ENCODE results near the gene CFD.
"Not testable (repeated sequence)": the region's sequence is repeated elsewhere in the genome, so short reads cannot be mapped to it uniquely, and the experiment has no call there.

The CFD gene

GRCh38 chr19:889662-890295 is 30.3 kb downstream of the CFD start:
- Histone ChIP-seq H3K27me3 (ENCODE audit: low read depth) (no peaks in the 10 kb centered on the region), H3K36me3 (replicated peaks) (peaks cover 47% of the 10 kb centered on the region), H3K4me1 (0 out of 2 replicates have a peak, but pooled peaks cover 2% of the 10 kb centered on the region), H3K4me3 (no peak overlapping the region), H3K9me3 (no peaks in the 10 kb centered on the region)
- in situ Hi-C loops (cut with MboI; ENCODE audit: low sequenced_read_pairs): no loop called here
- no peak for DNase-seq (ENCODE audit: low spot score in 2 of 2)

DNA sequence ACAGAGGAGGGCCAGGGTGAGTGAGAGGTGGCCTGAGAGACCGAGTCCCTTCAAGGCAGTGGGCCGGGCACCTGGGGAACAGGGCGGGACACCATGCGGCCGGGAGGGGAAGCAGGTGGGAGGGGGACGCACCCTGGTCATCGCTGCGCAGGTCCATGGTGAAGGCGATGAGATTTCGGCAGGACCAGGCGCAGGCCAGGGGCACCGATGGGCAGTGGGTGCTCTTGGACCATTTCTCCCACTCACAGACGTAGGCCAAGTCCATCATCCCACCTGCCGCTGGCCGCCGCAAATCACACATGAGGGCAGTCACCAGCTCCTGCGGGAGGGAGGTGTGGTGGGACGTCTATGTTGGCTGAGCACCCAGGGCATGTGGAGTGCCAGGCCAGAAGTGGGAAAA is 31.4 kb downstream of the CFD start:
- in situ Hi-C loops (cut with MboI; ENCODE audit: low sequenced_read_pairs): no loop called here
- Histone ChIP-seq H3K36me3 (replicated peaks) (peaks cover 36% of the 10 kb centered on the region), H3K9me3 (no peaks in the 10 kb centered on the region), H3K27me3 (ENCODE audit: low read depth) (no peaks in the 10 kb centered on the region), H3K4me1 (0 out of 2 replicates have a peak, but pooled peaks cover 2% of the 10 kb centered on the region), H3K4me3 (no peak overlapping the region)
- no peak for DNase-seq (ENCODE audit: low spot score in 2 of 2)

DNA sequence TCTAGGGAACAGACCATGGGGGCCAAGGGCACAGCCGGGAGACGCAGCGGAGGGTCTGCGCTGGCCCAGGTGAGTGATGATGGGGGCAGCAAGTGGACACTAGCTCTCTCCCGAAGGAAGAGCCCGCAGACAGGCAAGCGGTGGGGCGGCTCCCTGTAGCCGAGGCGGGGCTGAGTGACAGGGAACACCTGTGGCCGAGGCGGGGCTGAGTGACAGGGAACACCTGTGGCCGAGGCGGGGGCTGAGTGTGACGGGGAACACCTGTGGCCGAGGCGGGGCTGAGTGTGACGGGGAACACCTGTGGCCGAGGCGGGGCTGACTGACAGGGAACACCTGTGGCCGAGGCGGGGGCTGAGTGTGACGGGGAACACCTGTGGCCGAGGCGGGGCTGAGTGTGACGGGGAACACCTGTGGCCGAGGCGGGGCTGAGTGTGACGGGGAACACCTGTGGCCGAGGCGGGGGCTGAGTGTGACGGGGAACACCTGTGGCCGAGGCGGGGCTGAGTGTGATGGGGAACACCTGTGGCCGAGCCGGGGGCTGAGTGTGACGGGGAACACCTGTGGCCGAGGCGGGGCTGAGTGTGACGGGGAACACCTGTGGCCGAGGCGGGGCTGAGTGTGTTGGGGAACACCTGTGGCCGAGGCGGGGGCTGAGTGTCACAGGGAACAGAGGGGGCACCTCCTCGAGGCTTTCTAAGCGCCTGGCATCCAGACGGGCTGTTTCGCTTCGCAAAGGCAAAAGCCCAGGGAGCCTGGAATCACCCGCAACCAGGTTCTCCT is 32.1 kb downstream of the CFD start:
- H3K36me3 ChIP-seq (replicated peaks): peaks cover 30% of the 10 kb centered on the region
- DNase-seq (ENCODE audit: low spot score in 2 of 2); H3K4me1 ChIP-seq; H3K9me3 ChIP-seq; H3K27me3 ChIP-seq (ENCODE audit: low read depth); in situ Hi-C loops (cut with MboI; ENCODE audit: low sequenced_read_pairs): not testable (repeated sequence)
- peak overlapping the region; percentile 70 for H3K4me3 ChIP-seq

- H3K4me1 ChIP-seq: 0 out of 2 replicates have a peak, but pooled peaks cover 2% of the 10 kb centered on the region
- peaks cover 31% of the 10 kb centered on the region for H3K36me3 ChIP-seq (replicated peaks)
- DNase-seq (ENCODE audit: low spot score in 2 of 2): peak in 1 of 2 experiments; percentile 68
- H3K4me3 ChIP-seq: peak overlapping the region; percentile 70
- H3K27me3 ChIP-seq (ENCODE audit: low read depth): no peaks in the 10 kb centered on the region
- in situ Hi-C loops (cut with MboI; ENCODE audit: low sequenced_read_pairs): no loop called here
- no peaks in the 10 kb centered on the region for H3K9me3 ChIP-seq
Observed at GRCh38 chr19:892243-892893, 32.9 kb downstream of the CFD start.

- peak; percentile 91 to 95 for DNase-seq (ENCODE audit: low spot score in 2 of 2)
- Histone ChIP-seq H3K36me3 (replicated peaks) (peaks cover 31% of the 10 kb centered on the region), H3K4me1 (0 out of 2 replicates have a peak, but pooled peaks cover 2% of the 10 kb centered on the region), H3K9me3 (no peaks in the 10 kb centered on the region), H3K27me3 (ENCODE audit: low read depth) (no peaks in the 10 kb centered on the region), H3K4me3 (peak within 1 kb of the TSS; percentile 70)
- in situ Hi-C loops (cut with MboI; ENCODE audit: low sequenced_read_pairs): no loop called here
Observed at GRCh38 chr19:892894-893689, 33.6 kb downstream of the CFD start, which contains the start of the genes MED16 and RNU6-9. Gene MED16 (minus strand): TSS chr19:893187. CDS start chr19:891131, 2,056 bp downstream. Gene RNU6-9 (plus strand): TSS chr19:893484.

DNA sequence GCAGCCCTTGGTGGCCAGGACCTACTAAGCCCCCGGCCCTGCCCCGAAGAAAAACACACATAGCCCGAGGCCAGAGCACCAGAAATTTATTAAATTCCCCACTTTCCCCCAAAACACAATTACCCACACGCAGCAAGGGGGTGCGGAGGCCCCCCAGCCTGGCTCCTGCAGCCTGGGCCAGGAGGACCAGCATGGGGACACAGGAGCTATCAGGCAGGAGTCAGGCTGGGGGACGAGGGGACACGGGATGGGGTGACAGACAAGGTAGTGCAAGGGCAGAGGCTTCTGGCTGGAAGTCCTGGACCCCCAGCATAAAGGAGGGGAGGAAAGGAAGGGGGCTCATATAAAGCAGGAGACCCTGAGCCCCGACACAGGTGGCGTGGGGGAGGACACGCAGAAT is 37.0 kb downstream of the CFD start:
- no peak for DNase-seq (ENCODE audit: low spot score in 2 of 2)
- H3K9me3 ChIP-seq: no peaks in the 10 kb centered on the region
- H3K36me3 ChIP-seq (replicated peaks): peaks cover 24% of the 10 kb centered on the region
- 0 out of 2 replicates have a peak, but pooled peaks cover 2% of the 10 kb centered on the region for H3K4me1 ChIP-seq
- H3K4me3 ChIP-seq: no peak overlapping the region
- no peaks in the 10 kb centered on the region for H3K27me3 ChIP-seq (ENCODE audit: low read depth)
- in situ Hi-C loops (cut with MboI; ENCODE audit: low sequenced_read_pairs): no loop called here

DNA sequence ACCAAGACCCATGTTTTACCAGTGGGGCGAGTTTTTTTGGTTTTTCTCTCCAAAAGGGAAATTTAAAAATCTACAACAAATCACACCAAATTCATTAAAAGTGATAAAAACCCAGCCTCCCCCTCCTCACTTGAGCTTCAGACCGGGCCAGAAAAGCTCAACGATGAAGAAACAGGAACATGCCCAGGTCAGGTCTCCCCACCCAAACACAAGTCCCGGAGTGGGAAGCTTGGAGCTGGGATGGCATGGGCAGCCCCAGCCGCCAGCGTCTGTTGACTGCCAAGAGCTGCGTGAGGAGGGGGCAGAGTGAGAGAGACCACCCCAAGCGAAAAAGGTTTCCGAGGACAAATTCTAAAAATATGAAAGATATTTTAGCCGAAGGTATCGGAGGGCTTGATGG is 37.5 kb downstream of the CFD start:
- H3K4me3 ChIP-seq: no peak overlapping the region
- H3K4me1 ChIP-seq: 0 out of 2 replicates have a peak, but pooled peaks cover 2% of the 10 kb centered on the region
- H3K27me3 ChIP-seq (ENCODE audit: low read depth): no peaks in the 10 kb centered on the region
- H3K36me3 ChIP-seq (replicated peaks): peaks cover 26% of the 10 kb centered on the region
- no peaks in the 10 kb centered on the region for H3K9me3 ChIP-seq
- no peak for DNase-seq (ENCODE audit: low spot score in 2 of 2)
- in situ Hi-C loops (cut with MboI; ENCODE audit: low sequenced_read_pairs): no loop called here

DNA sequence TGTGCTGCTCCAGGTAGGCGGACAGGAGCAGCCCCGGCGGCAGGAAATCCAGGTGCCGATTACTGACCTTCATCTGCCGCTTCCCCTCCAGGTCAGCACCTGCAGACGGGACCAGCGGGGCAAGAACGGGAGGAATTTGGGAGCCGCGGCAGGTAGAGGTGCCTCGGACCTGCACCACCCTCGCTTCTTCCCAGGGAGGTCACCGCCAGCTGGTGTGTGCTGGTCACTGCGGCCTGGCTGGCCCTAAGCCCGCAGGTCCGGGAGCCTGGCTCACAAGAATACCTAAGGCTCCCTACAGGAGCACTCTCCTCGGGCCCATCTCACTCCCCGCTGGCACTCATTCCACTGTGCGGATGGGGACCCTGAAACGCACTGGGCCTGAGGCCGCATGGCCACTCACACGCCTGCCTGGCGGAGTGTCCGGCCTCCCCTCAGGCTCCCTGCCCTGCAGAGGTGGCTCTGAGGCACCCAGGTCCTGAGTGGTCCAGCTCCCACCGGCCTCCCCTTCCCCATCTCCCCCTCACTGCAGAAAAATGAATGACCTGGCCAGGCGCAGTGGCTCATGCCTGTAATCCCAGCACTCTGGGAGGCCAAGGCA is 38.1 kb downstream of the CFD start:
- 0 out of 2 replicates have a peak, but pooled peaks cover 2% of the 10 kb centered on the region for H3K4me1 ChIP-seq
- no peaks in the 10 kb centered on the region for H3K27me3 ChIP-seq (ENCODE audit: low read depth)
- H3K4me3 ChIP-seq: no peak overlapping the region
- no peaks in the 10 kb centered on the region for H3K9me3 ChIP-seq
- in situ Hi-C loops (cut with MboI; ENCODE audit: low sequenced_read_pairs): no loop called here
- no peak for DNase-seq (ENCODE audit: low spot score in 2 of 2)
- H3K36me3 ChIP-seq (replicated peaks): peaks cover 28% of the 10 kb centered on the region

DNA sequence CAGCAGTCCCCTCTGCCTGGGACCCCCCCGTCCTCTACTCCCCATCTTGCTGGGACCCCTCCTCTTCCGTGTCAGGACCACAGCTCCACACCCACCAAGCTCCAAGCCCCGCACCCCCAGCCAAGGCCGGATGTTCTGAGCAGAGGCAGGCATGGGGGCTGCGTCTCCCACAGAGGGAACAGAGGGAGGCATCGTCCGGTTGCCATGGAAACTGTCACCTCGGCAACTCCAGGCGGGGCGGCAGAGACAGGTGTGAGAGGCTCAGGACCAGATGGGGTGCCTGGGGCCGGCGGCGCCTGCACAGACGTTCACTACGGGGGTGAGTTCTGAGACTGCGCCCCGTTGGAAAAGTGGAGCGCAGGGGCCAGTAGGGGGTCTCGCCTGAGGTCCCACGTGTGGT is 39.2 kb downstream of the CFD start:
- peak in 1 of 2 experiments; percentile 57 for DNase-seq (ENCODE audit: low spot score in 2 of 2)
- Histone ChIP-seq H3K9me3 (no peaks in the 10 kb centered on the region), H3K4me1 (0 out of 2 replicates have a peak, but pooled peaks cover 2% of the 10 kb centered on the region), H3K4me3 (no peak overlapping the region), H3K27me3 (ENCODE audit: low read depth) (no peaks in the 10 kb centered on the region), H3K36me3 (replicated peaks) (peaks cover 28% of the 10 kb centered on the region)
- in situ Hi-C loops (cut with MboI; ENCODE audit: low sequenced_read_pairs): no loop called here

DNA sequence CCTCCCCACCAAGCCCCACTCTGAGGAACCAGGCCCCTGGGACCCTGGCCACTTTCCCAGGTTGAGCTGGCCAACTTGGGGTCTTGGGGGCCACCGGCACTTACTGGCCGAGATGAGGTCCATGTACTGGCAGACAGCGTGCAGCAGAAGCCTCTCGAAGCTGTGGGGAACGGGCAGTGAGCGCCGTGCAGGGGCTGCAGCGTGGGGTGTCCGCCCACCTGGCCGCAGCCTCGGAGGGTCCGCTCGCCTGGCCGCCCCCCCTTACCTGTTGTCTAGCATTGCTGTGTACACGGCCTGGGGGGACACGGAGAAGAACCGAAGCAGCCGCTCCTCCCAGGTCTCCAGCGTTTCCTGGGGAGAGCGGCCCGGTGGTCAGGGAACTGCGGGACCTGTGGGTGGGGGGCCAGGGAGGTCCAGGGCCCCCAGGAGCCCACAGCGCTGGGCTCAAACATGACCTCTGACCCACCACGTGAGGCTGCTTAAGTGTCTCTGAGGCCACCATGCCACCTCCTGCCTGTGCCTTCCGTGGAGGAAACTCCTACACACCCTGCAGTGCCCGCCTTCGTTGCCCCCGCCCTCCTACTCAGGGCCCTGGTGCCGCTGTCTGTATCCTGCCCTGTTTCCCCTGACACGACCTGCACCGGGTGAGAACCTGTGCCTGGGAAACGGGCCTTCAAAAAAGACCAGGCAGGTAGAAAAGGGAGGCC is 40.0 kb downstream of the CFD start:
- H3K36me3 ChIP-seq (replicated peaks): peaks cover 28% of the 10 kb centered on the region
- in situ Hi-C loops (cut with MboI; ENCODE audit: low sequenced_read_pairs): no loop called here
- no peaks in the 10 kb centered on the region for H3K27me3 ChIP-seq (ENCODE audit: low read depth)
- no peak for DNase-seq (ENCODE audit: low spot score in 2 of 2)
- H3K4me1 ChIP-seq: no peaks in the 10 kb centered on the region
- no peaks in the 10 kb centered on the region for H3K9me3 ChIP-seq
- no peak overlapping the region for H3K4me3 ChIP-seq

DNA sequence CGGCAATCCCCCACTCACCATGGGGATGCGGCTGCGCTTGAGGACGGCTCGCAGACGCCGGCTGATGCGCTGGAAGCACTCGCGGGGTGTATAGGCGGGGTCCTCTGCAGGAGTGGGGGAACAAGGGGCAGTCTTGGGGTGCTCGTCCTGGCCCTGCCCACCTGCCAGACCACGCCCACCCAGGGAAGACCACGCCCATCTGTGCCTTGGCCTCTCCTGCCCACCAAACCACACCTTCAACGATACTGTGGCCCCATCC is 40.5 kb downstream of the CFD start:
- no peak for DNase-seq (ENCODE audit: low spot score in 2 of 2)
- Histone ChIP-seq H3K27me3 (ENCODE audit: low read depth) (no peaks in the 10 kb centered on the region), H3K4me3 (no peak overlapping the region), H3K36me3 (replicated peaks) (peaks cover 28% of the 10 kb centered on the region), H3K9me3 (no peaks in the 10 kb centered on the region), H3K4me1 (no peaks in the 10 kb centered on the region)
- in situ Hi-C loops (cut with MboI; ENCODE audit: low sequenced_read_pairs): no loop called here

DNA sequence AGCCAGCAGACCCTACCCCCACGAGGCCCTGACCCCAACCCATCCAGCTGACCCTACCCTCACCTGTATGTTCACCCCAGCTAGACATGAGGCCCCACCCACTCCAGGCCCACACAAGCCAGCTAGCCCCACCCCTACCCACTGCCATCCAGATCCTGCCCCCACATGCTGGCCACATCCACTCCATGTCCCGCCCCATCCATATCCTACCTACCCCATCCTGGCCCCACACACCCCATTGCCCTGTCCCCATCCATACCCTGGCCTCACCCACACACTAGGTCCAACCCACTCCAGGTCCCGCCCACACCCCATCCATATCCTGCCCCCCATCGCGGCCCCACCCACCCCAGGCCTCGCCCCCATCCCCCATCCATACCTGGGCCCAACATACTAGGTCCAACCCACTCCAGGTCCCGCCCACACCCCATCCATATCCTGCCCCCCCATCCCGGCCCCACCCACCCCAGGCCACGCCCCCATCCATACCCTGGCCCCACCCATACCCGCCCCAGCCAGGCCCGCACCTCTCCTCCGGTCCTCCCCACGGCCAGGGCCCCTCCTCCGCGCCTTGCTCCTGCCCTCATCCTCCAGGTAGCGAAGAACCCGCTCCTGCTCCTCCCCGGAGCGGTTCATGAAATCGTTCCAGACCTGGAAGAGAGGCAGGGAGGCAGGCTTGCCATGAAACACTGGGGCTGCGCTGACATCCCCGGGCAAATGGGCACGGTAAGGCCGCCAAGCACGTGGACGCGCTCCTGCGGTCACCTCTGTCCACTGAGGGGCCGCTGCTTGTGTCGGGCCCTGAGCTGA is 41.0 kb downstream of the CFD start:
- peak in 1 of 2 experiments; percentile 69 for DNase-seq (ENCODE audit: low spot score in 2 of 2)
- H3K27me3 ChIP-seq (ENCODE audit: low read depth): no peaks in the 10 kb centered on the region
- no peaks in the 10 kb centered on the region for H3K4me1 ChIP-seq
- H3K36me3 ChIP-seq (replicated peaks): peaks cover 28% of the 10 kb centered on the region
- in situ Hi-C loops (cut with MboI; ENCODE audit: low sequenced_read_pairs): no loop called here
- H3K9me3 ChIP-seq: no peaks in the 10 kb centered on the region
- no peak overlapping the region for H3K4me3 ChIP-seq
